ENCODE results near the gene ANTXR1. TPM values are rescaled to one million over a fixed set of nuclear protein-coding genes. Genes with fewer than 3 reads are reported as not detected.

ANTXR1 gene
- total RNA-seq, 1 experiment from 2014 or later: 37.3 TPM

DNA sequence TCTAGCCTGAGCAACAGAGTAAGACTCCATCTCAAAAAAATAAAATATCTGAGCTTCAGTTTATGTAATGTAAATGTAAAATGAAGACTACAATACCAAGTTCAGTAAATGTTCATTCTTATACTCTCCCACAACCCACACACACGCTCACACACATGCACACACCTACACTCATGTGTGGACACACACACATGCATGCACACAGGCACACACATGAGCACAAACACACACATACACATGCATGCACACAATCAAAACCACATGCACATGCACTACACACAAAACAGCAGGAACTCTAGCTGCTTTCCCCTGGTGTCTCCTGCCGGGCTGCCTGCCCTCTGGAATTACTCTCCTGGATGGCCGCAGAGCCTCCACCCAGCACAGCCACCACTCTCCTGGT lies 283.4 kb downstream of the ANTXR1 start:
- Histone ChIP-seq H3K4me1 (ENCODE audit: insufficient read depth, low read length) (no peaks in the 10 kb centered on the region), H3K79me2 (ENCODE audit: insufficient read depth, low read length) (no peaks in the 10 kb centered on the region), H3K79me1 (ENCODE audit: insufficient read depth, low read depth, low read length, poor library complexity, severe bottlenecking) (no peaks in the 10 kb centered on the region), H4K8ac (replicated peaks; ENCODE audit: insufficient read length, low read depth, low read length) (no peak overlapping the region), H2AK5ac (ENCODE audit: insufficient read length, low read length) (no peak overlapping the region), H2BK120ac (ENCODE audit: low read depth, low read length, poor library complexity, severe bottlenecking) (no peak overlapping the region), H3K27me3 (ENCODE audit: insufficient read depth, low read length) (no peaks in the 10 kb centered on the region), H3K9ac (ENCODE audit: extremely low read depth, insufficient read length, low read length) (no peak overlapping the region), H3K4ac (ENCODE audit: low read depth, low read length) (no peak overlapping the region), H2BK5ac (ENCODE audit: insufficient read length, low read length) (no peak overlapping the region), H4K91ac (ENCODE audit: insufficient read length, low read depth, low read length) (no peak overlapping the region), H3K23ac (ENCODE audit: insufficient read length, low read depth, low read length) (no peak overlapping the region), H3K14ac (ENCODE audit: insufficient read depth, low read length) (no peak overlapping the region), H3K56ac (ENCODE audit: insufficient read length, low read depth, low read length) (no peak overlapping the region), H3K23me2 (ENCODE audit: insufficient read length, low read depth, low read length, poor library complexity, severe bottlenecking) (no peaks in the 10 kb centered on the region), H4K5ac (ENCODE audit: insufficient read length, low read depth, low read length) (no peak overlapping the region), H4K20me1 (ENCODE audit: control insufficient read depth, insufficient read depth, insufficient read length) (no peaks in the 10 kb centered on the region), H2BK15ac (ENCODE audit: low read depth, low read length) (no peak overlapping the region), H3K27ac (ENCODE audit: insufficient read length, low read depth, low read length) (no peak overlapping the region), H2BK12ac (ENCODE audit: insufficient read length, low read depth, low read length) (no peak overlapping the region), H3K18ac (ENCODE audit: insufficient read length, low read depth, low read length) (no peak overlapping the region), H3T11ph (ENCODE audit: low read length) (no peak overlapping the region), H2AFZ (ENCODE audit: low read length) (no peak overlapping the region), H2BK20ac (ENCODE audit: low read depth, low read length, poor library complexity, severe bottlenecking) (no peak overlapping the region), H3K9me3 (ENCODE audit: control insufficient read depth, low read depth, low read length) (no peaks in the 10 kb centered on the region), H3K4me2 (ENCODE audit: insufficient read depth, insufficient read length, low read length) (no peak overlapping the region)
- Mint-ChIP-seq H3K4me1 (peaks cover 5 to 8% of the 10 kb centered on the region in 2 experiments; a peak in 3 of 4 replicates), H3K4me3 (no peak overlapping the region; a peak in 1 of 5 replicates), H3K27ac (0 out of 7 replicates have a peak overlapping the region, but pooled peaks of 1 of the 3 experiments have one; percentile 58), H3K36me3 (ENCODE audit: insufficient read depth in 1 of 3, low read depth in 3 of 3) (no peaks in the 10 kb centered on the region), H3K9me3 (no peaks in the 10 kb centered on the region), H3K27me3 (ENCODE audit: low read depth) (peaks cover 5% of the 10 kb centered on the region; the same call in 1 of the 2 replicates)
- TF ChIP-seq, protein P1, sequence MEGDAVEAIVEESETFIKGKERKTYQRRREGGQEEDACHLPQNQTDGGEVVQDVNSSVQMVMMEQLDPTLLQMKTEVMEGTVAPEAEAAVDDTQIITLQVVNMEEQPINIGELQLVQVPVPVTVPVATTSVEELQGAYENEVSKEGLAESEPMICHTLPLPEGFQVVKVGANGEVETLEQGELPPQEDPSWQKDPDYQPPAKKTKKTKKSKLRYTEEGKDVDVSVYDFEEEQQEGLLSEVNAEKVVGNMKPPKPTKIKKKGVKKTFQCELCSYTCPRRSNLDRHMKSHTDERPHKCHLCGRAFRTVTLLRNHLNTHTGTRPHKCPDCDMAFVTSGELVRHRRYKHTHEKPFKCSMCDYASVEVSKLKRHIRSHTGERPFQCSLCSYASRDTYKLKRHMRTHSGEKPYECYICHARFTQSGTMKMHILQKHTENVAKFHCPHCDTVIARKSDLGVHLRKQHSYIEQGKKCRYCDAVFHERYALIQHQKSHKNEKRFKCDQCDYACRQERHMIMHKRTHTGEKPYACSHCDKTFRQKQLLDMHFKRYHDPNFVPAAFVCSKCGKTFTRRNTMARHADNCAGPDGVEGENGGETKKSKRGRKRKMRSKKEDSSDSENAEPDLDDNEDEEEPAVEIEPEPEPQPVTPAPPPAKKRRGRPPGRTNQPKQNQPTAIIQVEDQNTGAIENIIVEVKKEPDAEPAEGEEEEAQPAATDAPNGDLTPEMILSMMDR (conservative IDR thresholded peaks at IDR 0.05): no peak
- WGBS (ENCODE audit: extremely low coverage, insufficient read length, low lambda C conversion rate): no CpG with 5 or more reads among the region's 3 CpGs
- DNase-seq: no peak
